ENCODE measurements around the gene MEDAG. TPM values are rescaled to one million over a fixed set of nuclear protein-coding genes. Genes with fewer than 3 reads are reported as not detected.

The MEDAG gene
- total and polyA plus RNA-seq, 2 donors (not counting 3 experiments of a cell fraction or from before 2014, with no cell fraction given), result 27.2 TPM

- Histone ChIP-seq H3K36me3 (ENCODE audit: control insufficient read depth in 2 of 2, extremely low read depth in 1 of 2, insufficient read depth in 2 of 2, low read length in 2 of 2) (no peaks in the 10 kb centered on the region), H3K79me2 (ENCODE audit: control insufficient read depth, insufficient read depth, low read length) (no peaks in the 10 kb centered on the region), H3K4me2 (ENCODE audit: insufficient read depth, low read length) (no peak overlapping the region), H3K9me1 (replicated peaks; ENCODE audit: control insufficient read depth, extremely low read depth, insufficient read depth, low read length) (no peaks in the 10 kb centered on the region), H3K27me3 (ENCODE audit: control insufficient read depth in 2 of 2, insufficient read depth in 2 of 2, low read length in 2 of 2) (peaks cover 0 to 2% of the 10 kb centered on the region in 2 experiments), H4K20me1 (replicated peaks; ENCODE audit: control insufficient read depth, extremely low read depth, insufficient read depth, low read length) (no peaks in the 10 kb centered on the region), H3K4me1 (ENCODE audit: control insufficient read depth, extremely low read depth, insufficient read depth, low read length) (peaks cover 19% of the 10 kb centered on the region), H2AFZ (ENCODE audit: low read depth, low read length) (no peak overlapping the region), H3K27ac (ENCODE audit: insufficient read depth, low read depth, low read length) (no peak overlapping the region), H3K4me3 (replicated peaks in 1 of 3; ENCODE audit: insufficient read depth in 1 of 3, low read depth in 1 of 3, low read length in 3 of 3) (no peak overlapping the region), H3K9me3 (replicated peaks; ENCODE audit: control insufficient read depth, insufficient read depth, low read length) (no peaks in the 10 kb centered on the region), H3K9ac (replicated peaks; ENCODE audit: extremely low read depth, insufficient read depth, low read length) (no peak overlapping the region)
- intact Hi-C loops (cut with micrococcal nuclease), result loop anchor here (10.0 kb wide), 1 partner anchor 558 kb away; the partner anchor contains the start of gene KATNAL1
- TF ChIP-seq JUN (IDR thresholded peaks at IDR 0.05; ENCODE audit: borderline replicate concordance, insufficient read depth, insufficient read length, low read depth) (no peak), MYC (IDR thresholded peaks at IDR 0.05; ENCODE audit: low read depth, low read length) (no peak), MAX (IDR thresholded peaks at IDR 0.05; ENCODE audit: insufficient read depth, insufficient read length) (no peak), POLR2AphosphoS5 (IDR thresholded peaks at IDR 0.05; ENCODE audit: insufficient read depth, low read depth, low read length) (no peak), FOS (IDR thresholded peaks at IDR 0.05; ENCODE audit: borderline replicate concordance, insufficient read depth, low read length) (no peak), POLR2A (IDR thresholded peaks at IDR 0.05; ENCODE audit: low read depth, low read length) (no peak), EZH2 (IDR thresholded peaks at IDR 0.05; ENCODE audit: borderline replicate concordance, low read depth, low read length, severe bottlenecking) (no peak), CTCF (IDR thresholded peaks at IDR 0.05; ENCODE audit: extremely low read depth in 1 of 2, insufficient read depth in 1 of 2, low read depth in 1 of 2, low read length in 2 of 2) (no peak), GATA2 (IDR thresholded peaks at IDR 0.05; ENCODE audit: insufficient read depth, insufficient read length, low read depth, low read length) (no peak)
- ChIA-PET POLR2A (no interaction called here), CTCF (interaction anchor here (4.3 kb wide), 1 partner anchor 58 kb away, joined by 32 read pairs; no protein-coding TSS in a partner anchor)
- no TSS peak for BruUV-seq (replicated peaks)
- DNase-seq (ENCODE audit: low read depth, low spot score) (no peak), FAIRE-seq (no peak)
- dilution Hi-C loops (cut with MboI; ENCODE audit: extremely low pct_ligation_motif_present, low sequenced_read_pairs), result loop anchor here (10.0 kb wide), 1 partner anchor 58 kb away; no protein-coding TSS in a partner anchor
These were observed 43.4 kb upstream of the MEDAG start for GRCh38 chr13:30862707-30863106.

Measured in endothelial cell of umbilical vein (primary cell).